NCI-H1092 treated with DMSO at 0.1 percent for 48 hours (cell line): ENCODE measurements around the gene COX17.

Experiments used
- DNase-seq: peaks from one replicate; lab custom pipeline; 2025; lab: John Stamatoyannopoulos, UW

The COX17 gene

GRCh38 chr3:119643528-119643927 is 33.7 kb downstream of the COX17 start:
- no peak for DNase-seq

GRCh38 chr3:119642746-119643473 is 34.3 kb downstream of the COX17 start:
- DNase-seq: no peak

- DNase-seq: no peak
Observed at GRCh38 chr3:119641416-119641815, 35.8 kb downstream of the COX17 start.

GRCh38 chr3:119639494-119640350 is 37.5 kb downstream of the COX17 start:
- no peak for DNase-seq

GRCh38 chr3:119637679-119638477 is 39.3 kb downstream of the COX17 start:
- DNase-seq: no peak

GRCh38 chr3:119636891-119637611 is 40.2 kb downstream of the COX17 start:
- no peak for DNase-seq

GRCh38 chr3:119636249-119636648 is 41.0 kb downstream of the COX17 start:
- DNase-seq: no peak

GRCh38 chr3:119635719-119636118 is 41.5 kb downstream of the COX17 start:
- DNase-seq: no peak

GRCh38 chr3:119632829-119633228 is 44.4 kb downstream of the COX17 start:
- DNase-seq: no peak

GRCh38 chr3:119632216-119632615 is 45.0 kb downstream of the COX17 start:
- DNase-seq: no peak

- DNase-seq: no peak
Observed at GRCh38 chr3:119631516-119631915, 45.7 kb downstream of the COX17 start.

- no peak for DNase-seq
Observed at GRCh38 chr3:119630880-119631329, 46.3 kb downstream of the COX17 start.

- DNase-seq: no peak
Observed at GRCh38 chr3:119630128-119630879, 46.9 kb downstream of the COX17 start.

- DNase-seq: no peak
Observed at GRCh38 chr3:119628816-119629445, 48.3 kb downstream of the COX17 start.

- DNase-seq: no peak
Observed at GRCh38 chr3:119628390-119628789, 48.8 kb downstream of the COX17 start.

GRCh38 chr3:119627461-119627860 is 49.7 kb downstream of the COX17 start:
- DNase-seq: no peak

- no peak for DNase-seq
Observed at GRCh38 chr3:119626196-119626595, 51.0 kb downstream of the COX17 start.

GRCh38 chr3:119625451-119626153 is 51.6 kb downstream of the COX17 start:
- no peak for DNase-seq

- DNase-seq: no peak
Observed at GRCh38 chr3:119624002-119624720, 53.0 kb downstream of the COX17 start.
